ENCODE results near the gene BBS4. TPM values are rescaled to one million over a fixed set of nuclear protein-coding genes. Genes with fewer than 3 reads are reported as not detected.
"Not testable (repeated sequence)": the region's sequence is repeated elsewhere in the genome, so short reads cannot be mapped to it uniquely, and the experiment has no call there.

Gene BBS4
- 45.5 TPM for total RNA-seq

- DNase-seq = peak; percentile 96
These were observed at the start of gene BBS4, which contains the start of gene HIGD2B for GRCh38 chr15:72685925-72686794. Gene BBS4 (plus strand): TSS chr15:72686207. CDS start chr15:72686228, 21 bp downstream. Gene HIGD2B (minus strand): TSS chr15:72686182. CDS start chr15:72676374, 9,808 bp downstream.

GRCh38 chr15:72636519-72637282 lies 49.3 kb upstream of the BBS4 start:
- peak; percentile 94 for DNase-seq

GRCh38 chr15:72639759-72640483 lies 46.1 kb upstream of the BBS4 start:
- not testable (repeated sequence) for DNase-seq

GRCh38 chr15:72642271-72642670 lies 43.7 kb upstream of the BBS4 start:
- not testable (repeated sequence) for DNase-seq

GRCh38 chr15:72648631-72649253 lies 37.3 kb upstream of the BBS4 start:
- not testable (repeated sequence) for DNase-seq

GRCh38 chr15:72654397-72654796 lies 31.6 kb upstream of the BBS4 start, which contains the start of gene GOLGA6B:
Gene GOLGA6B (plus strand): TSS chr15:72654697. CDS start chr15:72654738, 41 bp downstream.
- not testable (repeated sequence) for DNase-seq

- not testable (repeated sequence) for DNase-seq
These were observed 30.0 kb upstream of the BBS4 start for GRCh38 chr15:72656014-72656413.

GRCh38 chr15:72661081-72661480 lies 24.9 kb upstream of the BBS4 start:
- not testable (repeated sequence) for DNase-seq

- not testable (repeated sequence) for DNase-seq
These were observed 22.1 kb upstream of the BBS4 start for GRCh38 chr15:72663931-72664330.

GRCh38 chr15:72665706-72666105 lies 20.3 kb upstream of the BBS4 start:
- DNase-seq = not testable (repeated sequence)

- not testable (repeated sequence) for DNase-seq
These were observed 16.2 kb upstream of the BBS4 start for GRCh38 chr15:72669803-72670202.

- DNase-seq = peak; percentile 73
These were observed 15.2 kb upstream of the BBS4 start for GRCh38 chr15:72670656-72671352.

- DNase-seq = no peak
These were observed 14.5 kb upstream of the BBS4 start for GRCh38 chr15:72671525-72671924.

- no peak for DNase-seq
These were observed 9.2 kb upstream of the BBS4 start for GRCh38 chr15:72676838-72677237.

GRCh38 chr15:72680931-72681330 lies 5.1 kb upstream of the BBS4 start:
- no peak for DNase-seq

- no peak for DNase-seq
These were observed 3.2 kb upstream of the BBS4 start for GRCh38 chr15:72682772-72683171.

- no peak for DNase-seq
These were observed 594 bp upstream of the BBS4 start for GRCh38 chr15:72685301-72685924.

- no peak for DNase-seq
These were observed 2.7 kb downstream of the BBS4 start for GRCh38 chr15:72688697-72689096.

GRCh38 chr15:72690938-72691337 lies 4.9 kb downstream of the BBS4 start:
- DNase-seq = no peak

- no peak for DNase-seq
These were observed 12.9 kb downstream of the BBS4 start for GRCh38 chr15:72698938-72699337.

GRCh38 chr15:72700076-72700475 lies 14.1 kb downstream of the BBS4 start:
- no peak for DNase-seq

Measured in tongue (tissue), 2 donors.